GM18519 (cell line): ENCODE results near the gene SSH2.

Experiments
- ATAC-seq: cut with Tn5 transposase; IDR thresholded peaks from one replicate; pipeline ENCODE4 v1.9.1; 2021; ENCODE audit warnings: mild to moderate bottlenecking, moderate library complexity; ENCODE audit not compliant: unreplicated experiment, low FRiP score

SSH2 gene

DNA sequence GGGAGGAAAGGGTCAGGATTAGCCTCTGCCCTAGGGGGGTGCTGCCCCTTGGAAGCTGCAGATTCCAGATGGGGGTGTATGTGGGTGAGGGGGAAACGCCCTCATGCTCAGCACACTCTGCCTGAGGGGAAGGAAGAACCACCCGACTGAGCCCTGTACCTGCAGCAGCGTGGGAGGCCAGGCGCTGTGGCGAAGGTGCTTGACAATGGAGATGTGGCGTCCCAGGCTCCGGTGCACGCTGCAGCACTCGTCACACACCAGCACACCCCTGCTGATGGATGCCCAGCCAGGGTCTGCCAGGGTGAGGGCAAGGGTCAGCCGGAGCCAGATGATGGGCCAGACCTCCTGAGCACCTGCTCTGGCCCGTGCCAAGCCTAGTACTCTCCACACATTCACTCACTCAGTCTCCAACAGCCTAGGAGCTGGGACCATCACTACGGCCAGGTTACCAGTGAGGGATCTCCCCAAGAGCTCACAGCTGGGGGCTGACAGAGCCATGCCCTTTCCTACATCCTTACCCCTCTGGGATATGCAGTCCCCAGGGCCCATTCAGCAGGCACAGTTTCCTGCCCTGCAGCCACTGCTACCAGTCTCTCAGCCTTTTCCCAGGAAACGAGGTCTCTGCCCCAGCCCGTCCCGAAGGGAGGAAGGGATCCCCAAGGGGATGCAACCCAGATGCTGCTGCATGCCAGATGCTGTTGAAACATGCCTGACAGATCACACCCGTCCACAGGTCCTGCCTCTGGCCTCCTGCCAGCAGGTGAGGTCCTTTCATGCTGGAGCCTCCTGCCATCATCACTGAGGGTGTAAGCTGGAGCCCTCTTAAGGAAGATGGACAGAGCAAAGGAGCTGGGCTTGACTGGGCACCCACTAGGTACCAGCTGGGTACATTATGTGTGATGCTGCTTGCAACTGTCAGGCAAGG is 346.4 kb downstream of the SSH2 start:
- ATAC-seq = no peak

DNA sequence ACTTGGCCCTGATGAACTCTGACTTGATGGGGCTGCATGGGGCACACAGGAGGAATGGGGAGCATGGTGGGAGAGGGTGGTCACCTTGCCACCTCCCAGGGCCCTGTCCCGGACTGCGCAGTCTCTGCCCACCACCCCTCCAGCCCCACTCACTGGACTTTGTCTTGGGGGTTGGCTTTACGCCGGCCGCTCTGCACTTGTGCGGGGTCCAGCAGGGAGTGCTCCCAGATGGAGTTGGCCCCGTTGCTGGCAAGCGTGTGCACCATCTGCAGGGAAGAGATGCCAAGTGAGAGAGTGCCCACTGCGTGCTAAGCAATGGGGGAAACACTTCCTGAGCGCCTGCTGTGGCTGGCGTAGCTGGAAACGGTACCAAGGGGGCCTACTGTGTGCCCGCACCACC is 347.3 kb downstream of the SSH2 start:
- no peak for ATAC-seq

DNA sequence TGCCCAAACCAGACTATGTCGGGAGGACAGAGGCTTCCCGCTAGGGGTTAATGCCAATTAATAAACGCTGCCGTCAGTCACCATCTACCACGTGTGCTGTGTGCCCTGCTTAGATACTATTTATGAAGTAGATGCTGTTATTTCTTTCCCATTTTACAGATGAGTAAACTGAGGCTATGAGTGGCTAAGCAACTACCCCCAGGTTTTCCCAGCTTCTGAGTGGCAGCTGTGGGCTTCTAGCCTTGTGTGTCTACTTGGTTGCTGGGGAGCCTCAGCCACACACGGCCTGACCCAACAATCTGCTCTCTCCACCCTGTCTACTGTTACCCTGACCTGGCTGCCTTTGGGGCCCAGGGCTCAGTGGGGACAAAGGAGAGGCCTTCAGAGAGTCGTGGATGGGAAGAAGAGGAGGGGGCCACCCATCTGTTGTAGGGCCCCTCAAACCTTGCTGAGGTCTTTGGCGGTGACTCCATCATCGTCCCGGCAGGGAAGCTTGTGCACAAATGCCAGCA is 347.7 kb downstream of the SSH2 start:
- no peak for ATAC-seq

DNA sequence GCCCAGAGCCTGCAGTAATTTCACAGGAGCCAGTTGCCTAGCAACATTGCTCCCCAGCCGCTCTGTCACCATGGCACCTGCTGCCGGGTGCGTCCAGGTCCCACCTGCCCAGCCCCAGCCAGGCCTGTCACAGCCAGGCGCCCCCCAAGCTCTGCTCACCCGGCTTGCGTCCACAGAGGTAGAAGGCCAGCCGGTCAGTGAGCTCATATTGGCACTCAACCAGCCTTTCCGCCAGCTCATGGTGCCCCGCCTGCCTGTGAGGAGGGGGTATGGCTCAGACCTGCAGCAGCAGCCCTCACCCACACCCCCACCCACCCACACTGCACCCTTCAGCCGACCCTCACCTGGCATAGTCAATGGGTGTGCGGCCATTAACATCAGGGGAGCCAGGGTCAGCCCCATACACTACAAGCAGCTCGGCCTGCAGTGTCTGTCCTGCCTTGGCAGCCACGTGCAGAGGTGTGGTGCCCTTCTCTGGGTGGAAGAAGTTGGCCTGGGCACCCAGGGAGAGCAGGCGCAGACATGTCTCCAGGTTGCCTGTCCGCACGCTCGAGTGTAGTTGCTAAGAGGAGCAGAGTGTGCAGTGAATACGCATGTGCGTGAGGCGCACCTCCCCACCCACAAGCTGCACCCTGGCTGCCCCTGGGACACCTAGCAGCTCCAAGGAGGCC is 348.3 kb downstream of the SSH2 start:
- ATAC-seq = no peak

DNA sequence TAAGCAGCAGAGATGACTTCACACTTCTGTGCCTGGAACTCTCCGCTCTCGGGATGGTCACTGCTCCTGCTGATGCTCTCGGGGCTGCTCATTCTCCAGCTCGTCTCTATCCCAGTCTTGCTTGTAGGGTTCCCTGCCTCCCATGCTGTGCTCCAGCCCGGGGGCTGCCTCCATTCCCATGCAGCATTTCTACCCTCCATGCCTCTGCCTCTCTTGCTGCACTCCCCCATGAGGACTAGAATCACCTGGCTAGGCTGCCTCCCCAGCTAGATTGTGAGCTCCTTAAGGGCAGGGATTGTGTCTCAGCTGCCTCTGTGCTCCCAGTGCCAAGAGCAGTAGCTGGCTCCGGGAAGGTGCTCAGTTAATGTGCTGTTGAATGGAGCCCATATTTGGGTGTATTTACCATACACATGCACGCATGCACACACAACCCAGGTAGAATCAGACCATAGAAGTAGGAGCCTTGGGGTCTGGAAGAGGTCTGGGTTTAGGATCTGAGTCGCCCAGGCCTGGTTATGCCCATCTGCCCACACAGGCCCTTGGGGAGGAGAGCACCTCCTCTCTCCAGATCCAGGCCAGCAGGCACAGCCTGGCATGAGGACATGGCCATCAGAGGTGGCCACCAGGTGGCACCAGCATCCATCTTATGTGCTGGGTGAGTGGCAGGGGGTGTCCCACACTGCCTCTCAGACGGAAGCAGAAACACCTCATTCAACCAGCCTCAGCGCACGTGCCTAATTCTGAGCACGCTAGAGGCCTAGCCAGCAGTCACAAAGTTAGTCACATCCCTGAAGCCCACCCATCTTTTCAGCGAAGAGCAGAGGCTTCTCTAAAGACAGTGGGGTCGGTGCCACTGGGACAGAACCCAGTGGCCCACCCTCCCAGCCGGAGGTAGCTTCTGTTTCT is 349.9 kb downstream of the SSH2 start:
- ATAC-seq = peak; percentile 63

DNA sequence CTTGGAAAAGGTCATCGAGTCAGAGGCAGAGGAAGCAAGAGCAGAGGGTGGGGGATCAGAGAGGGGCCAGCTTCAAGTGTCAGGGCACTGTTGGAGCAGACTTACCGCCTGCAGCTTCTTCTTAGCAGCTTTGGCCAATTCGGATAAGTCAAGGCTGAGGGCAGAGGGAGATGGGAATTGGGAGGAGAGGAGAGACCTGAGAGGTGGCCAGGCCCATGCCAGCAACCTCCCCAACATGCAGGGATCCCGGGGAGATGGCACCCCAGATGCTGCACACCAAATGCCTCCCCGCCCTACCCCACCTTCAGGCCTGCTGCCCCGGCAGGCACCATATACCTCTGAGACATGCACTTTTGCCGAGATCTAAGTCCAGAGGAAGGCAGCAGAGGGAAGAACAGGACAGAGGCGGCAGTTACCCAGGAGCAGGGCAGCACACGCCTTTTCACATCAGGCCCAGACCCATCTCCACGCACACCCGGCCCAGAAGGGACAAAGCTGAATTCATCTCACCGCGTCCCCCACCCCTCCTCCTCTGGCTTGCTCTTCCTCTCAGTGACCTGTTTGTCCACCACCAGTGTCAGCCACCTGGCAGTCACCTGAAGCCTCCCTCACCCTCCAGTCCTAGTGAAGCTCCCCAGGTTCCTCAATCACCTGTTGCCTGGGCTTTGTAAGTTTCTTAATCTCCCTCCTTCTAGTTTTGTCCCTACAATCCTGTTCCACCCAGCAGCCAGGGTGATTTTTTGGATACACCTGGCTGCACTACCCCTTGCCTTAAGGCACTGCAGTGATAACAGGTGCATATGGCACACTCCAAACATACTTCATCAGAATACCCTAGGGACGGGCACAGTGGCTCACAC is 351.2 kb downstream of the SSH2 start:
- ATAC-seq = no peak

DNA sequence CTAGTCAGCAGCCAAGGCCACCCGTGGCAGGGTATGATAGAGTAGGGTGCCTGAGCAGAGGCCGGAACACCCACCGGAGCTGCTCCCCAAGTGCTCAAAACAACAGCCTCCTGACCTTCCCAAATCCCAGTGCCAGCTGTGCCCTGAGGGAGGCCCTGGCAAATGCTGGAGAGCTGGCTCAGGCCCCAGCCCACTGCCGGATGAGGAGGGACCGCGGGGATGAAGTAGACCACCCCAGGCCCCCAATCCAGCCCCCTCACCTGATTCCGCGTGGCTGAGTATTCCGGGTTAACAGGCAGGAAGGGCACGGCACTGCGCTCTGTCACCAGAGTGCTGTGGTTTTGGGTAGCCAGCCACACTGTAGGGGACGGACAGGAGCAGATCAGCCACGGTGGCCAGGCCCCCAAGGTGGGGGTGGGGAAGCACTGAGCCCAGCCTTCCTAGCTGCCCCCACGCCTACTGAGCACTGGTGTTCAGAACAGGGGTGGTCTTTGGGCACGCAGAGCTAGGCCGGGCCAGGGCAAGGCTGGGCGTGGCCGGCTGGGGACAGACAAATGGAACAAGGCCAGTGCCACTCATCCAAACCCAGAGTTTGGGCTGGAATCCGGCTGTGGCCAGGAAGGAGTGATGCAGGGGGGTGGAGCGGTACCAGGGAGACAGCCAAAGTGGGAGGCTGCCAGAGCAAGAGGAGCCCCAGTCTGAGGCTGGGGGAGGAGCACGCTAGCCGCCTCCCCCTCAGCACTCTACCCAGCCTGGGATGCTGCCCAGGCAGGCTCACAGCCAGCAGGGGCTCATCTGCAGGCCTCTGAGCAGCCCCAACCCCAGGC is 352.4 kb downstream of the SSH2 start:
- no peak for ATAC-seq

DNA sequence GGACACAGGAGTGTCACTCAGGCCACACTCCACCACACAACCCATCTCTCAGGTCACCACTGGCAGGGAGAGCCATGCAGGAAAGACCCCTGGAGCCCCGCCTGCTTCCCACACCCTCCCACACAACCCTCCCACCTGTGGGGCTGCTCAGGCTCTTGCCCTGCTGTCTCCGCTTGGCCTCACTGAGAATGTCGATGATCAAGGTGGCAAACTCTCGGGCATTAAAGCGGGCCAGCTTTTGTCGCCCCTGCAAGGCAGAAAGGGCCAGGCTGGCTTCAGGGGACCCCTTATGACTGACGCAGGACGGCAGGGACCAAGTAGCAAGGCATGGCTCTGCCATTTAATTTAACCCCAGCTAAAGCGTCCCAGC is 353.0 kb downstream of the SSH2 start:
- no peak for ATAC-seq

DNA sequence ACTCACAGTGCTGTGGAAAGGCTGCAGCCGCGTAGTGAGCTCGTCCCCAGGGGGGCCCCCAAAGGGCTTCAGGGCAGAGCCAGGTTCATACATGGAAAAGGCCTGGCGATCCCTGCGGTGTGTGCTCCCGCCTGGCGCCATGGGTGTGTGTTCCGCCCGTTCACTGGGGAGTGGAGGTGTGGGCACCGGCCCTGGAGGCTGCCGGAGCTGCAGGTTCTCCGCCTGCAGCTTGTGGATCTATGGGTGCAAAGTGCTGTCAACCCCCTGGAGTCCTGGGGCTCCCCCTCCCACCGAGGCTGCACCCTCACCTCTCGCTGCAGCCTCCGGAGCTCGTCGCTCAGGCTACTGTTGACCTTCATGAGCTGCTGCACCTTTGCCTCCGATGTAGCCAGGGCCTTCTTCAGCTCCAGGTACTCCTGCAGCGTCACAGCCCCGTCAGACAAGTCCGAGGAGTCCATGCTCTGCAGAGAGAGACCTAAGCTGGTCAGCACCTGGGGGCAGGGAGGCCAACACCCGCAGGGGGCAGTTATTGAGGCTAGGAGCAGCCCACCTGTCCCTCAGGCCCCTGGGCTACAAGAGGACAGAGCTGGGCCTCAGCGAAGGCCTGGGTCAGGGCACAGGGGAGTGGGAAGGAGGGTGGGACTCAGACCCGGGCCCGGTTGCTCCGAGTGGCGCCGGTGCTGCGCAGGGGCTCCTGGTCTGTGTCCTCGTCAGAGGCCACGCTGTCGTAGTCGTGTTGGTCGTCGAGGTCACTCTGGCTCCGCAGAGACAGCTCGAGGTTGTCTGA is 353.6 kb downstream of the SSH2 start:
- ATAC-seq = no peak
